Fibroblast of the aortic adventitia (primary cell): ENCODE measurements around the gene TAL2. TPM values are rescaled to one million over a fixed set of nuclear protein-coding genes. Genes with fewer than 3 reads are reported as not detected.
A peak's percentile ranks its signal among the peaks of the same experiment; 100 is the strongest.

Experiments used
- DNase-seq: peaks from one replicate; pipeline ENCODE4 v3.0.0-alpha.2; 2010; ENCODE audit warnings: low read depth
- H3K4me3 ChIP-seq: 2 replicates; pipeline ENCODE4 v1.5.1; 2011; ENCODE audit warnings: low read depth, mild to moderate bottlenecking, control low read depth, low read length, moderate library complexity
- total RNA-seq: library from RNA; depleted of rRNA; stranded (reverse); fragments of >200 nt; gene quantifications from 2 replicates; pipeline ENCODE4 v1.2.3, GENCODE V29; 2012; ENCODE audit warnings: low replicate concordance
- TF ChIP-seq, protein P1 (sequence below): IDR thresholded peaks from 2 replicates; pipeline ENCODE4 v1.5.1; 2011; ENCODE audit warnings: mild to moderate bottlenecking, low read length, control low read depth, inconsistent platforms; ENCODE audit not compliant: insufficient read depth

The TAL2 gene
- total RNA-seq = not detected in 2 replicates

DNA sequence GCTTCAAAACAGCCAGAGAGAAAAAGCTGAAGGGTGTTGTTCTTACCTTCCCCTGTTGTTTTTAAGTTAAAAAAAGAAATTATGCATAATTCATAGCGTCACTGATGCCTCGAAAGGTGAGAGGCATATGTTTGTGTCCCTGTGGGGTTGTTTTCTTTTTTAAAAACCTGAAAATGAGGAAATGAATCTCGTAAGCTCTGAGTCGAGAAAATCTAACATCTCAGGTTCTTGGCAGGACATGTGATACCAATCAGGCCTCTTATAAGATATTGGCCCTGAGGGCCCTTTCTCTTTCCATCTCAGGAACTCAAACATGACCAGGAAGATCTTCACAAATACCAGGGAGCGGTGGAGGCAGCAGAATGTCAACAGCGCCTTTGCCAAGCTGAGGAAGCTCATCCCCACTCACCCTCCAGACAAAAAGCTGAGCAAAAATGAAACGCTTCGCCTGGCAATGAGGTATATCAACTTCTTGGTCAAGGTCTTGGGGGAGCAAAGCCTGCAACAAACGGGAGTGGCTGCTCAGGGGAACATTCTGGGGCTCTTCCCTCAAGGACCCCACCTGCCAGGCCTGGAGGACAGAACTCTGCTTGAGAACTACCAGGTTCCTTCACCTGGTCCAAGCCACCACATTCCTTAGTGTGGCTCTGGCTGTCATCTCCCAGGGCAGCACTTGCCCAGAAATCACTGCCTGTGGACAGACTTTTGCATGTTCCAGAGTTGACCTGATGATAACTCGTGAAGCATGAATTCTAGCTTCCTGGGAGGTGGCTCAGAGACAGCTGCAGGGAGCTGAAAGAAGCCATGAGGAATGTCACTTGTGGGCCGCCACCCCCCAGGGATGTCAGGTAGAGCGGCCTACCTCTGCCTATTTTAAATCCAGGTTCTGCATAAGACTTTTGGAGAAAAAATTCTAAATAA lies at the start of gene TAL2:
TSS of gene TAL2 (plus strand) at position 274 of the 921 bp plus-strand sequence. CDS start at position 314, 40 bp downstream.
- TF ChIP-seq, protein P1, sequence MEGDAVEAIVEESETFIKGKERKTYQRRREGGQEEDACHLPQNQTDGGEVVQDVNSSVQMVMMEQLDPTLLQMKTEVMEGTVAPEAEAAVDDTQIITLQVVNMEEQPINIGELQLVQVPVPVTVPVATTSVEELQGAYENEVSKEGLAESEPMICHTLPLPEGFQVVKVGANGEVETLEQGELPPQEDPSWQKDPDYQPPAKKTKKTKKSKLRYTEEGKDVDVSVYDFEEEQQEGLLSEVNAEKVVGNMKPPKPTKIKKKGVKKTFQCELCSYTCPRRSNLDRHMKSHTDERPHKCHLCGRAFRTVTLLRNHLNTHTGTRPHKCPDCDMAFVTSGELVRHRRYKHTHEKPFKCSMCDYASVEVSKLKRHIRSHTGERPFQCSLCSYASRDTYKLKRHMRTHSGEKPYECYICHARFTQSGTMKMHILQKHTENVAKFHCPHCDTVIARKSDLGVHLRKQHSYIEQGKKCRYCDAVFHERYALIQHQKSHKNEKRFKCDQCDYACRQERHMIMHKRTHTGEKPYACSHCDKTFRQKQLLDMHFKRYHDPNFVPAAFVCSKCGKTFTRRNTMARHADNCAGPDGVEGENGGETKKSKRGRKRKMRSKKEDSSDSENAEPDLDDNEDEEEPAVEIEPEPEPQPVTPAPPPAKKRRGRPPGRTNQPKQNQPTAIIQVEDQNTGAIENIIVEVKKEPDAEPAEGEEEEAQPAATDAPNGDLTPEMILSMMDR = no peak
- DNase-seq = no peak

DNA sequence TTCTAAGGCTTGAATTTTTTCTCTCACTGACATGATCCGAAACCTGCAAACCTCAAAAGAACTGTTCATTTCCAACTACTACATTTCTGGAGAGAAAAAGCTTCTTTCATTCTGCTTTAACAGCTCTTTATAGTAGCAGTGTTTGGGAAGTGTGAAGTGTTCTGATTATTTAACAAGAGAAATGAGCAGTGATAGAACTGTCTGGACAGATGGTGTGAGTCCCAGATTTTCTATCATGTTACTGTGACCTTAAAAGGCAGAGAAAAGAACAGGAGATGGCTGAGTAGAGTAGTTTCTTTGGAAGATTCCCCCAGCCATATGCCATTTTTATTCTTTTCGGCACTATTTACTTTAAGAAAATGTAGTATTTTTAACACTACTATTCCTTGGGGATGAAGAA lies 41.3 kb upstream of the TAL2 start:
- no peak for DNase-seq
- no peak overlapping the region for H3K4me3 ChIP-seq
- TF ChIP-seq, protein P1 = no peak

More for the DNA sequence above, at the start of gene TAL2:
- no peak within 1 kb of the TSS for H3K4me3 ChIP-seq

DNA sequence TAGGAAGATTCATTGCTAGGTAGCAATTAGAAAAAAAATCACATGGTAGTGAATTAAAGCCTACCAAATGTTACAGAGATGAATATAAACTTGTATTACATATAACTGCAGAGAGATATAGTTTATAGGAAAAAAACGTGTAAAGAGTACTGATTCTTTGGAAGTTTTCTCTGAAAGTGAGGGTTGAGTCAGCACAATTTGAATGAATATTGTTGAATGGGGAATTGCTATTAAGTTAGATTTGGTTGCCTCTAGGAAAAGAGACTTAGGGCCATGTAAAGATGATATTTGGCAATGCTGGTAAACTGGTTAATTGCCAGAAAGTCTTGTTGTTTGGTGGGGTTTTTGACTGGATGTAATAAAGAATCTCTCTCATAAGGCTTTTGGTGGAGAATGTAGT lies 37.2 kb upstream of the TAL2 start:
- DNase-seq = no peak
- TF ChIP-seq, protein P1 = no peak
- no peak overlapping the region for H3K4me3 ChIP-seq

DNA sequence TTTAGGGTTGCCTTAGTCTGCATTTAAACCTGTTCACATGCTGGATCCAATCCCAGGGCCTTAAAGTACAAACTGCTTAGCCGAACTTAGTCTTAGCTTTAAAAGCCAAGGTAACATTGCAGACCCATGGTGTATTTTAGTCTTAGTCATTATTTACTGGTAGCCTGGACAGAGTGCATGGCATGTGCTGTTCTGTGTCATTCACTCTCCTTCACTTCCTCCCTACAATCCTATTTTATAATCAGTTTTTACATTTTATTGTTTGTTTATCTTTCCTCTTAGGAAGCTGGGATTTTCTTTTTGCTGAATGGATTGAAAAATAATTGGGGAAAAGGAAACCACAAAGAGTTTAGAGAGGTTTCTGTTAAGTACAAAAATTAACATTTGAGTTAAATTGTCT lies 29.4 kb upstream of the TAL2 start:
- DNase-seq = no peak
- TF ChIP-seq, protein P1 = no peak

DNA sequence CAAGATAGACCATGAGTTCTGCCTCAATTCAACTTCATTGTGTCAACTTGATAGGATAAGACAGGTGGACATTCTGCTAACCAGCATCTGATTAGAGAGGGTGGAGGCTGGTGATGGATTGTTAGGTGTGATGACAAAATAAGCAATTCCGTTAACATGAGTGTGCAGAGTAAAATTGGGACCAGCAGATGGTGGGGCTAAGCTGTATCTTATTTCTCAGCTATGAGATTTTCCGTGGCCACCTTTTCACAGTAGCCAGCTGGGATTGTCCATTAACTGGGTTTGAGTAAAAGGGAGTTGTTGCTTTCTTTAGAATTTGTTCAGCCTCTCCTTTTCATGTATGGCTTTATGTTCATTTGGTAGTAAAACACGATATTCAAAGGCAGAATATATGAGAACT lies 28.8 kb upstream of the TAL2 start:
- H3K4me3 ChIP-seq = no peak overlapping the region
- TF ChIP-seq, protein P1 = no peak
- no peak for DNase-seq

More for the DNA sequence above, 29.4 kb upstream of the TAL2 start:
- H3K4me3 ChIP-seq = no peak overlapping the region

DNA sequence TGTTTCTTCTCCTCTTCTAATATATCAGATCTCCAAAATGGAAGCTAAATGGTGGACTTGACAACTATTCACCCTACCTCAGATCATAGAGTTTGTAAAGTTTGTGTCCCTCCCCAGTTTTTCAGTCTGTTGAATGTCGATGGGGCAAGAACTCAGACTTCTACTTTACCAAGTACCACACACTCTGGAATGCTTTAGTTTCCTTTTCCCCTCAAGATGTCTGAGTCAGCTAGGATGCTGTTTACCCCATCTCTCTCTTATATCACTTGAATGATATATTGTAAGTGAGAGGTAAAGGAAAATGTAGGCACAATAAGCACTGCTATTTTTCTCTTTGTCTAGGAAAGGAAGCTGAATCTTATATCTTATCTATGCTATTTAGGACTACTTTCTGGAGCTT lies 25.9 kb upstream of the TAL2 start:
- peak; percentile 28 for DNase-seq
- H3K4me3 ChIP-seq = no peak overlapping the region
- TF ChIP-seq, protein P1 = no peak
